Endodermal cell (in vitro differentiated cells): ENCODE results near the gene NOG. TPM values are rescaled to one million over a fixed set of nuclear protein-coding genes. Genes with fewer than 3 reads are reported as not detected.

Experiments
- DNase-seq: peaks from one replicate; pipeline ENCODE4 v3.0.0-alpha.2; 2017
- H3K27ac ChIP-seq: 2 replicates; pipeline ENCODE4 v1.5.1; 2013; ENCODE audit warnings: mild to moderate bottlenecking, low read depth, low read length, moderate library complexity
- H3K27me3 ChIP-seq: 2 replicates; pipeline ENCODE4 v1.6.1; 2013; ENCODE audit warnings: mild to moderate bottlenecking, low read length, moderate library complexity; ENCODE audit not compliant: insufficient read depth, control insufficient read depth, poor library complexity, severe bottlenecking
- H3K36me3 ChIP-seq: 2 replicates; pipeline ENCODE4 v1.7.0; 2013; ENCODE audit warnings: mild to moderate bottlenecking, low read length, moderate library complexity; ENCODE audit not compliant: control insufficient read depth, insufficient read depth
- H3K4me1 ChIP-seq: one replicate; pipeline ENCODE4 v1.7.0; 2013; ENCODE audit warnings: low read length; ENCODE audit not compliant: control insufficient read depth, insufficient read depth
- H3K4me3 ChIP-seq: 2 replicates; pipeline ENCODE4 v1.5.1; 2013; ENCODE audit warnings: mild to moderate bottlenecking, low read length, moderate library complexity
- H3K9ac ChIP-seq: 2 replicates; pipeline ENCODE4 v1.6.1; 2013; ENCODE audit warnings: mild to moderate bottlenecking, low read length, moderate library complexity; ENCODE audit not compliant: poor library complexity, severe bottlenecking; ENCODE audit errors: extremely low read depth
- H3K9me3 ChIP-seq: 2 replicates; pipeline ENCODE4 v1.6.1; 2013; ENCODE audit warnings: mild to moderate bottlenecking, low read length, moderate library complexity; ENCODE audit not compliant: control insufficient read depth
- H3K27ac Mint-ChIP-seq: 2 replicates; pipeline ENCODE4 v1.8.0; 2020; ENCODE audit warnings: mixed read lengths
- H3K27me3 Mint-ChIP-seq: 2 replicates; pipeline ENCODE4 v1.8.0; 2021; ENCODE audit warnings: mild to moderate bottlenecking, mixed read lengths; ENCODE audit not compliant: insufficient read depth
- H3K36me3 Mint-ChIP-seq: 2 replicates; pipeline ENCODE4 v1.8.0; 2020; ENCODE audit warnings: low read depth, mixed read lengths
- H3K4me1 Mint-ChIP-seq: 2 replicates; pipeline ENCODE4 v1.8.0; 2020; ENCODE audit warnings: mixed read lengths
- H3K4me3 Mint-ChIP-seq: 2 replicates; pipeline ENCODE4 v1.8.0; 2020; ENCODE audit warnings: mild to moderate bottlenecking, moderate library complexity, mixed read lengths
- H3K9me3 Mint-ChIP-seq: 2 replicates; pipeline ENCODE4 v1.8.0; 2020; ENCODE audit warnings: mild to moderate bottlenecking, mixed read lengths
- WGBS, 2 experiments: methylation state at CpG; one replicate each; pipeline versions ENCODE4 v1.1.5 to v1.1.7; 2013; ENCODE audit warnings: missing lambda C conversion rate in 2 of 2, mixed read lengths in 1 of 2; ENCODE audit not compliant: insufficient coverage in 1 of 2, insufficient read length in 1 of 2; 5-methylcytosine and 5-hydroxymethylcytosine counted together
- total RNA-seq, 2 donors: library from RNA; stranded (reverse); fragmentation: NEBNext Ultra II Directional in 1 of 2; extraction: Animal tissue kit (Norgen Biotek cat#: 25700) in 1 of 2; gene quantifications; 2 replicates in 1 of 2; 3 replicates in 1 of 2; pipeline ENCODE4 v1.2.1, GENCODE V29; 2021
- TF ChIP-seq, protein P1 (sequence below): fragments of 200-600 bp; sonication (generic); conservative IDR thresholded peaks from 2 replicates; pipeline ENCODE4 v1.5.0; 2021; ENCODE audit warnings: antibody characterized with exemption, mild to moderate bottlenecking

Gene NOG
- total RNA-seq, 2 donors from 2014 or later = 2.0 to 6.7 TPM

DNA sequence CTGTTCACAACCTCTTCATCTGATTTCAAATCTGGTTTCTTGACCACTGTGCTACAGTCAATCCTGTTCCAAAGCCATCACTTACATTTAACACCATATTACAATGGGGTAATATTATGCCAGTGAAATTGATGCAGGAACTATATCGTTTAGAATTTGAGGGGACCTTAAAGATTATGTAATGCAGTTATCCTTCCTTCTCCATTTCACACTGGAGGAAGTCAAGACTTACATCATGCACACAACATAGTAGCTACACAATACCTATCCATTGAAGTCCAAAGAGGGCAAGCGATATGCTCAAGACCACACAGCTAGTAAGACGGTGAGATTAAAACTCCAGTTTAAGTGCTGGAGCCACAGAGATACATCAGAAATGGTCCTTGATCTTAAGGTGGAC is 16.8 kb downstream of the NOG start:
- no peak for DNase-seq
- no peaks in the 10 kb centered on the region for H3K36me3 Mint-ChIP-seq
- no peak overlapping the region for H3K9ac ChIP-seq
- H3K9me3 ChIP-seq = peaks cover 6% of the 10 kb centered on the region
- no peaks in the 10 kb centered on the region for H3K36me3 ChIP-seq
- no peak overlapping the region for H3K27ac ChIP-seq
- peaks cover 70% of the 10 kb centered on the region for H3K27me3 Mint-ChIP-seq
- 94 to 99% methylated on average over 2 to 3 of the region's 3 CpGs for WGBS, 2 experiments
- H3K27me3 ChIP-seq = peaks cover 47% of the 10 kb centered on the region
- no peak overlapping the region for H3K27ac Mint-ChIP-seq
- peaks cover 5% of the 10 kb centered on the region for H3K4me1 ChIP-seq
- no peaks in the 10 kb centered on the region for H3K9me3 Mint-ChIP-seq
- TF ChIP-seq, protein P1, sequence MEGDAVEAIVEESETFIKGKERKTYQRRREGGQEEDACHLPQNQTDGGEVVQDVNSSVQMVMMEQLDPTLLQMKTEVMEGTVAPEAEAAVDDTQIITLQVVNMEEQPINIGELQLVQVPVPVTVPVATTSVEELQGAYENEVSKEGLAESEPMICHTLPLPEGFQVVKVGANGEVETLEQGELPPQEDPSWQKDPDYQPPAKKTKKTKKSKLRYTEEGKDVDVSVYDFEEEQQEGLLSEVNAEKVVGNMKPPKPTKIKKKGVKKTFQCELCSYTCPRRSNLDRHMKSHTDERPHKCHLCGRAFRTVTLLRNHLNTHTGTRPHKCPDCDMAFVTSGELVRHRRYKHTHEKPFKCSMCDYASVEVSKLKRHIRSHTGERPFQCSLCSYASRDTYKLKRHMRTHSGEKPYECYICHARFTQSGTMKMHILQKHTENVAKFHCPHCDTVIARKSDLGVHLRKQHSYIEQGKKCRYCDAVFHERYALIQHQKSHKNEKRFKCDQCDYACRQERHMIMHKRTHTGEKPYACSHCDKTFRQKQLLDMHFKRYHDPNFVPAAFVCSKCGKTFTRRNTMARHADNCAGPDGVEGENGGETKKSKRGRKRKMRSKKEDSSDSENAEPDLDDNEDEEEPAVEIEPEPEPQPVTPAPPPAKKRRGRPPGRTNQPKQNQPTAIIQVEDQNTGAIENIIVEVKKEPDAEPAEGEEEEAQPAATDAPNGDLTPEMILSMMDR = no peak
- H3K4me3 ChIP-seq = no peak overlapping the region
- H3K4me1 Mint-ChIP-seq = peaks cover 20% of the 10 kb centered on the region
- no peak overlapping the region for H3K4me3 Mint-ChIP-seq

DNA sequence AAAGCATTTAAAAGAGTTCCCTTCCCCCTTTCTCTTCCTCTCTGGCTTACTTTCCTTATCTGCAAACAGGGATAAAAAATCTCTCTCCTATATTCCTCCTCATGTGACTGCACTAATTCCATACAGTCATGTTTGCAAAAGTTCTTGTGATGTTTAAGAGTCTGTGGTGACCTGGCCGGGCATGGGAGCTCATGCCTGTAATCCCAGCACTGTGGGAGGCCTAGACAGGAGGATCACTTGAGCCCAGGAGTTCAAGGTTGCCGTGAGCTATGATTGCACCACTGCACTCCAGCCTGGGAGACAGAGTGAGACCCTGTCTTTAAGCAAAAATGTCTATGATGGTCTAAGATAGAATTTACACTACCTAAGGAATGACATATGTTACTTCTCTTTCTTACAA is 19.6 kb downstream of the NOG start:
- Histone ChIP-seq H3K9ac (no peak overlapping the region), H3K4me3 (no peak overlapping the region), H3K4me1 (no peaks in the 10 kb centered on the region), H3K27ac (no peak overlapping the region), H3K9me3 (peaks cover 6% of the 10 kb centered on the region), H3K27me3 (peaks cover 30% of the 10 kb centered on the region), H3K36me3 (no peaks in the 10 kb centered on the region)
- TF ChIP-seq, protein P1 = no peak
- peaks cover 2% of the 10 kb centered on the region for H3K4me1 Mint-ChIP-seq
- H3K27ac Mint-ChIP-seq = no peak overlapping the region
- no peak for DNase-seq
- peaks cover 63% of the 10 kb centered on the region for H3K27me3 Mint-ChIP-seq
- 73 to 93% methylated on average over 2 of the region's 2 CpGs for WGBS, 2 experiments
- no peaks in the 10 kb centered on the region for H3K36me3 Mint-ChIP-seq
- no peaks in the 10 kb centered on the region for H3K9me3 Mint-ChIP-seq
- no peak overlapping the region for H3K4me3 Mint-ChIP-seq

GRCh38 chr17:56614522-56614921 is 21.0 kb downstream of the NOG start:
- H3K4me3 ChIP-seq = no peak overlapping the region
- H3K36me3 Mint-ChIP-seq = no peaks in the 10 kb centered on the region
- peaks cover 21% of the 10 kb centered on the region for H3K27me3 ChIP-seq
- no peaks in the 10 kb centered on the region for H3K36me3 ChIP-seq
- DNase-seq = no peak
- H3K4me3 Mint-ChIP-seq = no peak overlapping the region
- H3K4me1 Mint-ChIP-seq = peaks cover 2% of the 10 kb centered on the region
- TF ChIP-seq, protein P1 = no peak
- peaks cover 6% of the 10 kb centered on the region for H3K9me3 ChIP-seq
- no peak overlapping the region for H3K27ac Mint-ChIP-seq
- peaks cover 56% of the 10 kb centered on the region for H3K27me3 Mint-ChIP-seq
- H3K27ac ChIP-seq = no peak overlapping the region
- H3K9ac ChIP-seq = no peak overlapping the region
- H3K4me1 ChIP-seq = no peaks in the 10 kb centered on the region
- 90 to 96% methylated on average over 2 of the region's 2 CpGs for WGBS, 2 experiments
- no peaks in the 10 kb centered on the region for H3K9me3 Mint-ChIP-seq
